ENCODE measurements around the gene TGIF1.

TGIF1 gene

DNA sequence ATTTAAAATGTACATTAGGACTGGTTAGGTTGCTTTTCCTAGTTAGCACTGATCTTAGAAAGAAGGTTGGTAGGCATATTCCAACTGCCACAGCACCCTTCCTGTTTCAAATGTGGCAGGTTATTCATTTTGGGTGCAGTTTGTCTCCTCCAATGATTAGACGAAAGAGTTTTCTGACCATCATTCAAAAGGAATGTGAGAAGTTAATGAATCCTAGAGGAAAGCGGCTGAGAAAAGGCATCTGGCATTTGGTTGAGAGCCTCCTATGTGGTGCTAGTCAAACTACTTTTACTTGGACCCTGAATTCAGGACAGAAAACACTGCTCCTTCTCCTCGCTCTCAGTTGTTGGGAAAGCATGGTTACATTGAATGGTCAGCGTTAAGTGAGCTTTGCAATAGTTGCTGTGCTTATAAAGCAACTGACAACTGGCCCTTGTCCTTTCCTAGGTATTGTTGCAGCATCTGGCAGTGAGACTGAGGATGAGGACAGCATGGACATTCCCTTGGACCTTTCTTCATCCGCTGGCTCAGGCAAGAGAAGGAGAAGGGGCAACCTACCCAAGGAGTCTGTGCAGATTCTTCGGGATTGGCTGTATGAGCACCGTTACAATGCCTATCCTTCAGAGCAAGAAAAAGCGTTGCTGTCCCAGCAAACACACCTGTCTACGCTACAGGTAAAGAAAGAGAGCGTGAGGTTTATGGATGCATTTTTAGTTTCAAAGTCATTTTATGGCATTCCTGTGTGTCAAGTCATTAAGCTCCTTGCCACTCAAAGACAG, 6.1 kb downstream of the TGIF1 start:
- no peak for TF ChIP-seq NFRKB (IDR thresholded peaks at IDR 0.05)
- CTCF ChIA-PET, result no interaction called here
- no peak for DNase-seq (ENCODE audit: extremely low spot score)
- POLR2A ChIA-PET, result no interaction called here

GRCh38 chr18:3456686-3457069, 6.7 kb downstream of the TGIF1 start:
- TF ChIP-seq ZNF384 (IDR thresholded peaks at IDR 0.05) (no peak), ARNT (IDR thresholded peaks at IDR 0.05) (no peak), CTBP1 (IDR thresholded peaks at IDR 0.05; ENCODE audit: borderline replicate concordance) (no peak), ELF4 (IDR thresholded peaks at IDR 0.05) (no peak), HDGF (IDR thresholded peaks at IDR 0.05; ENCODE audit: borderline replicate concordance) (no peak), FOXM1 (IDR thresholded peaks at IDR 0.05; ENCODE audit: borderline replicate concordance) (no peak), LEF1 (IDR thresholded peaks at IDR 0.05; ENCODE audit: borderline replicate concordance) (no peak), SP1 (IDR thresholded peaks at IDR 0.05) (no peak), SUZ12 (IDR thresholded peaks at IDR 0.05) (no peak), L3MBTL2 (conservative IDR thresholded peaks at IDR 0.05) (no peak), TARDBP (IDR thresholded peaks at IDR 0.05) (no peak), NFRKB (IDR thresholded peaks at IDR 0.05) (no peak), FOXA1 (IDR thresholded peaks at IDR 0.05) (no peak), BHLHE40 (IDR thresholded peaks at IDR 0.05; ENCODE audit: borderline replicate concordance) (no peak), FOXK2 (IDR thresholded peaks at IDR 0.05) (no peak)
- TF ChIP-seq, protein P1, sequence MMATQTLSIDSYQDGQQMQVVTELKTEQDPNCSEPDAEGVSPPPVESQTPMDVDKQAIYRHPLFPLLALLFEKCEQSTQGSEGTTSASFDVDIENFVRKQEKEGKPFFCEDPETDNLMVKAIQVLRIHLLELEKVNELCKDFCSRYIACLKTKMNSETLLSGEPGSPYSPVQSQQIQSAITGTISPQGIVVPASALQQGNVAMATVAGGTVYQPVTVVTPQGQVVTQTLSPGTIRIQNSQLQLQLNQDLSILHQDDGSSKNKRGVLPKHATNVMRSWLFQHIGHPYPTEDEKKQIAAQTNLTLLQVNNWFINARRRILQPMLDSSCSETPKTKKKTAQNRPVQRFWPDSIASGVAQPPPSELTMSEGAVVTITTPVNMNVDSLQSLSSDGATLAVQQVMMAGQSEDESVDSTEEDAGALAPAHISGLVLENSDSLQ (IDR thresholded peaks at IDR 0.05), result no peak
- POLR2A ChIA-PET, result no interaction called here
- CTCF ChIA-PET, result no interaction called here
- DNase-seq (ENCODE audit: extremely low spot score), result no peak

GRCh38 chr18:3457261-3457724, 7.3 kb downstream of the TGIF1 start:
- ChIA-PET POLR2A (no interaction called here), CTCF (no interaction called here)
- TF ChIP-seq FOXK2 (IDR thresholded peaks at IDR 0.05) (no peak), NFRKB (IDR thresholded peaks at IDR 0.05) (no peak), TARDBP (IDR thresholded peaks at IDR 0.05) (no peak), L3MBTL2 (conservative IDR thresholded peaks at IDR 0.05) (no peak), FOXA1 (IDR thresholded peaks at IDR 0.05) (no peak), HDGF (IDR thresholded peaks at IDR 0.05; ENCODE audit: borderline replicate concordance) (no peak)
- no peak for DNase-seq (ENCODE audit: extremely low spot score)

DNA sequence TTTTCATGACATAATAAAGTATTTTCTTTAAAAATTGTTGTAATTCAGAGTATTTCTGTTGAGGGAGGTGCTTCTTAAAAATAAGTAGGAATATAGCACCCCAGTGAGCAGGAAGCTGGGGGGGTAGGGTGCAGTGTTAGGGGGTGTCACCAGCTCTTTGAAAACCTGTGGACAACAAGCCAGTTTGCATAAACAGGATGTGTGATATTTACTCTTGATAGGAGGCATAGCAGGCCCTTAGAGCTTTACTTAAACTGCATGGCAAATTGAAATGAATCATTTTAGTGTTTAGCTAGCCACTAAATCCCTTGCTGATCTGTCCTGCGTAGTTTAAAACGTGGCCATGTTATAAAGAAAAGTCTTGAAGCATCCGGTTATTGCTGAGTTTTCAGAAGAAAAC, 8.4 kb downstream of the TGIF1 start:
- no peak for DNase-seq (ENCODE audit: extremely low spot score)
- no peak for TF ChIP-seq SUZ12 (IDR thresholded peaks at IDR 0.05)
- TF ChIP-seq ZNF384 (IDR thresholded peaks at IDR 0.05), result no peak
- ChIA-PET POLR2A (no interaction called here), CTCF (interaction anchor here (0.7 kb wide), 1 partner anchor 9 kb away, joined by 3 read pairs; no protein-coding TSS in a partner anchor)

DNA sequence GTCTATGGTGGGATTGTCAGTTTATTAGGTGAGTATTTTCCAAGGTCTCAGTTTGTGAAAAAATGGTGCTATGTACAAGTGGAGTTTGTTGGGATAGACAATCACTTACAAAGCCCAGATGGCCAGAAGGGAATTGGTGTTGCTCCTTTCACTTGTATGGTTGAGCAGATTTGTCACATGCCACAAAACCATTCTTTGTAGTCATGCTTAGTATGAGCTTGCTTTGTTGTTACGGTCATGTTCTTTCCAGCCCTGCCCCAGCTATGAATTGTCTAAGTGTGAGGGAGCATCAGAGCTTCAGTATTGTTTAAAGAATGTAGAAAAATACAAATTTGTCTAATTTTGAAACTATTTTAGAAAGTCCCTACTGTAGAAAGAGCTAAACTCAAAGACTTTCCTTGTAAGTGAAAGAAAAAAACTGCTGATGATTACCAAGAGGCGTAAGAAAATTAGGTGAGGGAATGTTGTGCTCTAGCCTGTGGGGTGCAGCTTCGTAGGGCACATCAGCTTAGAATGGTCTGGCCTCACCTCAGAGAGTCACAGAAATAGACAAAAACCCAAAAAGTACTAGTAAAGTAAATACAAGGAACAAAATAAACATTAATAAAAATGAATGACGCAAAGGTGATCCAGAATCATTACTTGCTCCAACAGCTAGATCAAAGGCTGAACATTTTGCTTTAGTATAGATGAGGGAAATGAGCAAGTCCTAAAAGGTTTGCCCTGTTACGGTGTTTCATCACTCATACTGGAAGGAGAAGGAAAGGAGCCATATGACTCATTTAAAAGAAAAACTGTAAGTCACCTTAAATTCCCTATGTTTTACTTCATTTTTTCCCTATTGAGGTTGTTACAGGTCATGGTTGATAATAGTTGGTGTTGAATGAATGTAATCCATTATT, 9.2 kb downstream of the TGIF1 start:
- CTCF ChIA-PET, result interaction anchor here (0.6 to 1.3 kb wide), 2 partner anchors 49 to 126 kb away, joined by 3 read pairs; no protein-coding TSS in a partner anchor
- POLR2A ChIA-PET, result no interaction called here
- no peak for DNase-seq (ENCODE audit: extremely low spot score)
- TF ChIP-seq HDGF (IDR thresholded peaks at IDR 0.05; ENCODE audit: borderline replicate concordance) (no peak), ARNT (IDR thresholded peaks at IDR 0.05) (no peak), FOXK2 (IDR thresholded peaks at IDR 0.05) (no peak), CTBP1 (IDR thresholded peaks at IDR 0.05; ENCODE audit: borderline replicate concordance) (no peak)

DNA sequence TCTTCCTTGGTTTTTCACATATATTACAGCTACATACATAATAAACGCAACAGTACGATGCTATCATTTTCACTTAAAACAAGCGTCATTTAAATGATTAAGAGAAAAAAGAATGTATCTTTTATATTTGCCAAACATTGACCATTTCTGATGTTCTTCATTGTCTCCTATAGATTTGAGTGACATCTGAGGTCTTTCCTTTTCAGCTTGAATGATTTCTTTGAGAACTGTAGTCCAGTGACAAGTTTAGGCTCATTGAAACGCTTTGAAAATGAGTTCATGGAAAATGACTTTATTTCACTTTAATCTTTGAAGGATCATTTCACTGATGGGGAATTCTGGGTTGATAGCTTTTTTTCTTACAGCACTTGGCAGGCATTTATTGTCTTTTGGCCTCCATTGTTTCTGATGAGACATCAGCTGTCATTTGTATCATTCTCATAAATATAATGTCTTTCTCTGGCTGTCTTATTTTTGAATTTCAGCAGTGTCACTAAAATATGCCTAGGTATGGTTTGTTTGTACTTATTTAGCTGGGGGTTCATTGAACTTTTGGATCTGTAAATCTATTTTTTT, 10.9 kb downstream of the TGIF1 start:
- ChIA-PET CTCF (no interaction called here), POLR2A (no interaction called here)
- TF ChIP-seq SUZ12 (IDR thresholded peaks at IDR 0.05) (no peak), LEF1 (IDR thresholded peaks at IDR 0.05; ENCODE audit: borderline replicate concordance) (no peak), FOXK2 (IDR thresholded peaks at IDR 0.05) (no peak), ZNF384 (IDR thresholded peaks at IDR 0.05) (no peak), TARDBP (IDR thresholded peaks at IDR 0.05) (no peak), CTBP1 (IDR thresholded peaks at IDR 0.05; ENCODE audit: borderline replicate concordance) (no peak), SP1 (IDR thresholded peaks at IDR 0.05) (no peak), ARNT (IDR thresholded peaks at IDR 0.05) (no peak), HDGF (IDR thresholded peaks at IDR 0.05; ENCODE audit: borderline replicate concordance) (no peak), FOXM1 (IDR thresholded peaks at IDR 0.05; ENCODE audit: borderline replicate concordance) (no peak), FOXA1 (IDR thresholded peaks at IDR 0.05) (no peak), ELF4 (IDR thresholded peaks at IDR 0.05) (no peak), NFRKB (IDR thresholded peaks at IDR 0.05) (no peak), BHLHE40 (IDR thresholded peaks at IDR 0.05; ENCODE audit: borderline replicate concordance) (no peak), L3MBTL2 (conservative IDR thresholded peaks at IDR 0.05) (no peak)
- TF ChIP-seq, protein P1 (IDR thresholded peaks at IDR 0.05), result no peak
- no peak for DNase-seq (ENCODE audit: extremely low spot score)

All from HEK293T (cell line).